Type B pancreatic cell (in vitro differentiated cells): ENCODE measurements around the gene C11orf71. TPM values are rescaled to one million over a fixed set of nuclear protein-coding genes. Genes with fewer than 3 reads are reported as not detected.

Experiments
- DNase-seq: peaks from one replicate; pipeline ENCODE4 v3.0.0; 2021; ENCODE audit warnings: mixed read lengths; ENCODE audit not compliant: unreplicated experiment; ENCODE audit errors: extremely low spot score
- H3K27ac Mint-ChIP-seq: 2 replicates; pipeline ENCODE4 v1.8.0; 2021; ENCODE audit warnings: mild to moderate bottlenecking, mixed read lengths
- H3K27me3 Mint-ChIP-seq: 2 replicates; pipeline ENCODE4 v1.8.0; 2021; ENCODE audit warnings: mixed read lengths
- H3K36me3 Mint-ChIP-seq: 2 replicates; pipeline ENCODE4 v1.8.0; 2021; ENCODE audit warnings: mixed read lengths
- H3K4me1 Mint-ChIP-seq: one replicate; pipeline ENCODE4 v1.8.0; 2021; ENCODE audit warnings: mixed read lengths; ENCODE audit not compliant: unreplicated experiment
- H3K4me3 Mint-ChIP-seq: 2 replicates; pipeline ENCODE4 v1.8.0; 2021; ENCODE audit warnings: mild to moderate bottlenecking, mixed read lengths
- H3K9me3 Mint-ChIP-seq: 2 replicates; pipeline ENCODE4 v1.8.0; 2021; ENCODE audit warnings: mixed read lengths
- total RNA-seq: library from RNA; stranded (reverse); gene quantifications from 2 replicates; pipeline ENCODE4 v1.2.1, GENCODE V29; 2021; ENCODE audit warnings: low replicate concordance
- TF ChIP-seq, protein P1 (sequence below): fragments of 200-600 bp; sonication (generic); conservative IDR thresholded peaks from 2 replicates; pipeline ENCODE4 v1.5.0; 2021; ENCODE audit warnings: antibody characterized with exemption, mild to moderate bottlenecking

The C11orf71 gene
- total RNA-seq, 1 donor from 2014 or later, result 11.8 TPM

DNA sequence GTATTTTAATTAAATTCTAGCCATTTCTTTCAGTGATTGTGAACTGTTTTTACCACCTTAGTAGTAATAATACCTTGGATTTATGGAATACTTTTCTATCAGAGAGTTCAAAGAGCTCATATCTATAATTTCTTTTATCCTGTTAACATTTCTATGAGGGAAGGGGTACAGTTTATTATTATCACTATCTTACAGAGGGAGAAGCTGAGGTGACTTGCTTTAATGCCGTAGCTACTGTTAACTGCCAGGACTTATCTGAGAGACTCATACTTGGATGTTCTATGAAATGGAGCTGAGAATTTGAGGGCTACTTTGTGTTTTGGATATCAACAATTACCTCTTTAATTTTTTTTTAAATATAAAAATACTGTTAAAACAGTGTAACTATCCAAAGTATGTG lies 42.2 kb upstream of the C11orf71 start:
- Mint-ChIP-seq H3K36me3 (peaks cover 37% of the 10 kb centered on the region), H3K4me1 (peaks cover 49% of the 10 kb centered on the region)

DNA sequence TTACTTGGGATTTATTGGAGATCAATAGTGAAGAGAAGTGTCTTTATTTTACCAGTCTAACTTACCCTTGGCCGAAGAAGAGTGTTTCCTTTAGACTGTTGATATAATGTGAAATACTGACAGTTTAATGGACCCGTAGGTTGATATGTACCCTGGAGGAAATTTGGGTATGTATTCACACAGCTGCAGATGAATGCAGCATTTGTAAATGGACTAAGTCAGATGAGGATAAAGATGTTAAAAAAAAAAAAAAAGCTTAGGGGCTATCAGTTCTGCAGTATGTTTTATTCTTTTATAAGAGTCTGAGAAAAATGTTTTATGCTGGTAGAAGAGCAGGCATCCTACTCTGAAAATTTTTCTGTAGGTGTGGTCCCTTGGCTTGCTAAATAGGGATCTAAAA lies 41.6 kb upstream of the C11orf71 start:
- Mint-ChIP-seq H3K36me3 (peaks cover 32% of the 10 kb centered on the region), H3K4me1 (peaks cover 49% of the 10 kb centered on the region), H3K27ac (peak overlapping the region; percentile 76), H3K9me3 (peaks cover 6% of the 10 kb centered on the region), H3K4me3 (peak overlapping the region; percentile 86), H3K27me3 (no peaks in the 10 kb centered on the region)
- no peak for DNase-seq
- TF ChIP-seq, protein P1, sequence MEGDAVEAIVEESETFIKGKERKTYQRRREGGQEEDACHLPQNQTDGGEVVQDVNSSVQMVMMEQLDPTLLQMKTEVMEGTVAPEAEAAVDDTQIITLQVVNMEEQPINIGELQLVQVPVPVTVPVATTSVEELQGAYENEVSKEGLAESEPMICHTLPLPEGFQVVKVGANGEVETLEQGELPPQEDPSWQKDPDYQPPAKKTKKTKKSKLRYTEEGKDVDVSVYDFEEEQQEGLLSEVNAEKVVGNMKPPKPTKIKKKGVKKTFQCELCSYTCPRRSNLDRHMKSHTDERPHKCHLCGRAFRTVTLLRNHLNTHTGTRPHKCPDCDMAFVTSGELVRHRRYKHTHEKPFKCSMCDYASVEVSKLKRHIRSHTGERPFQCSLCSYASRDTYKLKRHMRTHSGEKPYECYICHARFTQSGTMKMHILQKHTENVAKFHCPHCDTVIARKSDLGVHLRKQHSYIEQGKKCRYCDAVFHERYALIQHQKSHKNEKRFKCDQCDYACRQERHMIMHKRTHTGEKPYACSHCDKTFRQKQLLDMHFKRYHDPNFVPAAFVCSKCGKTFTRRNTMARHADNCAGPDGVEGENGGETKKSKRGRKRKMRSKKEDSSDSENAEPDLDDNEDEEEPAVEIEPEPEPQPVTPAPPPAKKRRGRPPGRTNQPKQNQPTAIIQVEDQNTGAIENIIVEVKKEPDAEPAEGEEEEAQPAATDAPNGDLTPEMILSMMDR, result no peak

More for the DNA sequence above, 42.2 kb upstream of the C11orf71 start:
- H3K9me3 Mint-ChIP-seq, result peaks cover 6% of the 10 kb centered on the region
- TF ChIP-seq, protein P1, result no peak
- H3K4me3 Mint-ChIP-seq, result peak overlapping the region; percentile 22
- H3K27ac Mint-ChIP-seq, result no peak overlapping the region
- no peak for DNase-seq
- H3K27me3 Mint-ChIP-seq, result no peaks in the 10 kb centered on the region

DNA sequence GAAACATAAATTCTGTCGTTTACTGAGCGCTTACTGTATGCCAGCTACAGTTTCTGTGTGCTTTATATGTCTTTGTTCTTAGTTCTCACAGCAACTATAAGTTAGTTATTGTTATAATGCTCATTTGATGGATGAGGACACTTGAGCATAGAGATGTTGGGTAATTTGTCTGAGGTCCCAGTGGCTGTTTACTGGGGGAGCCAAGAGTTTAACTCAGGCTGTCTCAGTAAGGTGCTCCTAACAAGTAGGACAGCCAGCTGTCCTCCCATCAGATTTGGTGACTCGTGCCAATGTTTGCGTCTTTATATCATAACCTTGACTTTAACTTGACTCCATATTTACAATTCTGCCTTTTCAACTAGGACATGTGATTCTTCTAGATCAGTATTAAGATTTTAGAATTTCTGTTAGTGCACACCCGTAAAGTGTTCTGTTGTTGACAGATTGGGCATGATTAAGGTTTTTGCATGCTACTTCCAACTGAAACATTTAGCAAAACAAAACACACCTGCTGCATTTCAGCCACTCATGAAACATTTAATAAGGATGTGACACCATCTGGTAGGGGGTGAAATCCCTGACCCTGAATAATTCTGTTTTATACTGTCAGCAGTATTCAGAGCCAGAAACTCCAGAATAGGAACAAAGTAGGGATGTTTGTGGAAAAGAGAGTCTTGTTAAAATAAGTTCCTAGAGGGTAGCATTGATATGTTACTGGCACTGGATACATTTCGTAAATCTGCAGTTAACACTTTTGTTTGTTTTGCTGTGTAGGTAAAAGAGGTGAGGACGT lies 40.9 kb upstream of the C11orf71 start:
- H3K9me3 Mint-ChIP-seq, result peaks cover under 1% of the 10 kb centered on the region
- TF ChIP-seq, protein P1, result no peak
- H3K36me3 Mint-ChIP-seq, result peaks cover 26% of the 10 kb centered on the region
- H3K4me1 Mint-ChIP-seq, result peaks cover 49% of the 10 kb centered on the region
- H3K27me3 Mint-ChIP-seq, result no peaks in the 10 kb centered on the region
- no peak for DNase-seq
- peak overlapping the region; percentile 86 for H3K4me3 Mint-ChIP-seq
- H3K27ac Mint-ChIP-seq, result peak overlapping the region; percentile 76

DNA sequence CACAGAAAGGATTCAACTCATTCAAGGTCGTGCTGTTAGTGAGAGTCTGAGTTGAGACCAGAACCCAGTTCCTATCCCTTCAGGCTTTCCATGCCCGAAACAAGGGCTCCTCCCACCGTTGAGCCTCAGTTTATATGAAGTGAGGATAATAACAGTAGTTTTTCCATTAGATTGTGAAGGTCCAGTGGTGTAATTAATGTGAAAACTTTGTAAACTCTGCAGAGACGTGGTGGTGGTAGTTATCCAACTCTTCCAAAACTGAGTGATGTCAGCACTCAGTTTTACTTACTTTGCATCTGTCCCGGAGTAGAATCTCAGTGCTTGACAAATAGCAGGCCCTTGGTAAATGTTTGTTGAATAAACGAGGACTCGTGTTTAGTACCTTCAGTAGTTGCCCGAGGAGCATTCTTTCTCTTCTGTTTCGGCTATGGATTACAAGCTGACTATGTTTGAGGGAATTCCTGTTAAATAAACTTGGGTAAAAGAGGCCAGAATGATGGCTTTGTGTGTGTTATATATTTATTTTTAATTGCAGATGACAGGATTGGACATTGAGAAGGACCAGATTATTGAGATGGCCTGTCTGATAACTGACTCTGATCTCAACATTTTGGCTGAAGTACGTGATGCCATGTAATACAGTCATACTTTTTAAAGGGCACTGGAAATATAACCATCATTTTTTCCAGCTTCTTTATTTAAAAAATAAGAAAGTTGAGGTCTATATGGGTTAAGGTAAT lies 40.0 kb upstream of the C11orf71 start:
- H3K9me3 Mint-ChIP-seq, result no peaks in the 10 kb centered on the region
- H3K36me3 Mint-ChIP-seq, result peaks cover 22% of the 10 kb centered on the region
- H3K27me3 Mint-ChIP-seq, result no peaks in the 10 kb centered on the region
- H3K27ac Mint-ChIP-seq, result peak overlapping the region; percentile 98
- H3K4me3 Mint-ChIP-seq, result peak overlapping the region; percentile 90
- TF ChIP-seq, protein P1, result no peak
- no peak for DNase-seq
- peaks cover 49% of the 10 kb centered on the region for H3K4me1 Mint-ChIP-seq

DNA sequence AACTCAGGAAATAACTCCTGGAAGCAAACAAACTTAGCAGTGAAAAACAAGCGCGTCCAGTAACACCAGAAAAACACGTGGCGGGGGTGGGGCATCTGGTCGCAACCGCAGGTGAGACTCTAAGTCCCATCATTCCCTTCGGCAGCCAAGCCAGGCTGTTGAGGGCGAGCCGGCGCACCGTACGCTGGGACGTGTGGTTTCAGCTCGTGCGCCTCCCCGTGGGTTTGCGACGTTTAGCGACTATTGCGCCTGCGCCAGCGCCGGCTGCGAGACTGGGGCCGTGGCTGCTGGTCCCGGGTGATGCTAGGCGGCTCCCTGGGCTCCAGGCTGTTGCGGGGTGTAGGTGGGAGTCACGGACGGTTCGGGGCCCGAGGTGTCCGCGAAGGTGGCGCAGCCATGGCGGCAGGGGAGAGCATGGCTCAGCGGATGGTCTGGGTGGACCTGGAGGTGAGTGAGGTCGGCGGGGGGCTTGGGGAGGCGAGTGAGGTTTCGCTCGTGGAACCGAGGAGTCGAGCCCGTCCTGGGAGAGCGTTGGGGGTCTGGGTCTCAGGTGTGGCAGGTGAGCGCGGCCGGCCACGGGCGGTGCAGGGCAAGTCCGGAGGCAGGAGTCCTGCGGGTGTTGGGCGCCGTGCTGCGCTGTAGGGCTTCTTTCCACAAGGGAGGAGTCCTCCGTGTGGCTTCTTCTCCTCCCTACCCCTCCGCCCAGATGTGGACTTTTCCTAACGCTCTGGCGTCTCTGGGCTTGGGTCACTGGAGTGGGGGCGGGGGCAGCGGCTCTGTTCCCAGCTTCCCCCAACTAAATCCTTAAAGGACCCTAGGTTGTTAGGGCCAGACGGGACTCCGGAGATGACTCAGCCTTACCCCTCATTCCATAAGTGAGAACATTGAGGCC lies 39.2 kb upstream of the C11orf71 start, which contains the start of gene REXO2:
TSS of gene REXO2 (plus strand) at position 239 of the 892 bp plus-strand sequence. CDS start at position 301, 62 bp downstream.
- H3K4me3 Mint-ChIP-seq, result peak within 1 kb of the TSS; percentile 90
- peaks cover 46% of the 10 kb centered on the region for H3K4me1 Mint-ChIP-seq
- H3K36me3 Mint-ChIP-seq, result peaks cover 19% of the 10 kb centered on the region
- TF ChIP-seq, protein P1, result peak; percentile 34
- peak within 1 kb of the TSS; percentile 98 for H3K27ac Mint-ChIP-seq
- peak; percentile 94 for DNase-seq
- no peaks in the 10 kb centered on the region for H3K9me3 Mint-ChIP-seq
- H3K27me3 Mint-ChIP-seq, result no peaks in the 10 kb centered on the region
